ENCODE data around the gene LIN37. TPM values are rescaled to one million over a fixed set of nuclear protein-coding genes. Genes with fewer than 3 reads are reported as not detected.

The LIN37 gene
- total and polyA plus RNA-seq, 9 of the 15 experiments (the other 6 are each of a cell fraction or from before 2014, with no cell fraction given), result 1.2 to 12.5 (median 8.6) TPM

DNA sequence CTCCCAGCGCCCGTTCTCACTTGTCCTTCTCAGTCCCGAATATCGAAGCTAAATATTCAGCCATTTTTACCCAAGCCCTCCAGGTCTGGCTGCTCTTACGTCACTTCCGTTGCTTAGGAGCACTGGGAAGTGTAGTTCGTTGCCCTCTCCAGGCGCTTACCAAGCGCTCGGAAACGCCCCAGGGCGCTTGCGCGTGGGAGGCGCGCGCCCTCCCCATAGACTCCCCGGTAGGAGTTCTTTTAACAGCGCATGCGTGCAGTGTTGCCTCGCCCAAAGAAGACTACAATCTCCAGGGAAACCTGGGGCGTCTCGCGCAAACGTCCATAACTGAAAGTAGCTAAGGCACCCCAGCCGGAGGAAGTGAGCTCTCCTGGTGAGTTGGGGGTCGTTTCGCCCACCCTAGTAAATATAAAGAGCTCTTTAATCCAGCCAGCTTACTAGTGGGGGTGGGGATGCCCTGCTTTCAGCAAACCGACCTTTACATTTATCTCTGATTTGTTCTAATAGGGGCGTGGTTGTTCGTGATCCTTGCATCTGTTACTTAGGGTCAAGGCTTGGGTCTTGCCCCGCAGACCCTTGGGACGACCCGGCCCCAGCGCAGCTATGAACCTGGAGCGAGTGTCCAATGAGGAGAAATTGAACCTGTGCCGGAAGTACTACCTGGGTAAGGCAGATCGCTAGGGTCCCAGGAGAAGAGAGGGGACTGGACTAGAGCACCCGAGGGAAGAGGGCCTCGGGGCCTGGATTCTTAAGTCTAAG is 2.9 kb upstream of the LIN37 start, which contains the start of the genes PSENEN and U2AF1L4 (continued):
- TF ChIP-seq, protein P1, sequence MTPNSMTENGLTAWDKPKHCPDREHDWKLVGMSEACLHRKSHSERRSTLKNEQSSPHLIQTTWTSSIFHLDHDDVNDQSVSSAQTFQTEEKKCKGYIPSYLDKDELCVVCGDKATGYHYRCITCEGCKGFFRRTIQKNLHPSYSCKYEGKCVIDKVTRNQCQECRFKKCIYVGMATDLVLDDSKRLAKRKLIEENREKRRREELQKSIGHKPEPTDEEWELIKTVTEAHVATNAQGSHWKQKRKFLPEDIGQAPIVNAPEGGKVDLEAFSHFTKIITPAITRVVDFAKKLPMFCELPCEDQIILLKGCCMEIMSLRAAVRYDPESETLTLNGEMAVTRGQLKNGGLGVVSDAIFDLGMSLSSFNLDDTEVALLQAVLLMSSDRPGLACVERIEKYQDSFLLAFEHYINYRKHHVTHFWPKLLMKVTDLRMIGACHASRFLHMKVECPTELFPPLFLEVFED (CRISPR knock-in tag; conservative IDR thresholded peaks at IDR 0.05), result no peak
- TF ChIP-seq ZNF584 (CRISPR knock-in tag; IDR thresholded peaks at IDR 0.05; ENCODE audit: low read depth), result no peak
- TF ChIP-seq ILF3 (IDR thresholded peaks at IDR 0.05; ENCODE audit: borderline replicate concordance), result no peak
- TF ChIP-seq NCOA6 (IDR thresholded peaks at IDR 0.05), result no peak
- no peak for TF ChIP-seq MAFK (IDR thresholded peaks at IDR 0.05; ENCODE audit: low read length)
- no peak for TF ChIP-seq XRCC4 (IDR thresholded peaks at IDR 0.05; ENCODE audit: extremely low read depth, insufficient read depth, insufficient read length)
- no peak for TF ChIP-seq ZKSCAN3 (CRISPR knock-in tag; IDR thresholded peaks at IDR 0.05)
- TF ChIP-seq PRDM10 (IDR thresholded peaks at IDR 0.05; ENCODE audit: partially characterized antibody), result no peak
- no peak for TF ChIP-seq SP1 (CRISPR knock-in tag; IDR thresholded peaks at IDR 0.05)
- TF ChIP-seq TAF15 (IDR thresholded peaks at IDR 0.05; ENCODE audit: low read depth, low read length), result no peak
- peak; percentile 46; the same call in 1 of the 2 replicates for TF ChIP-seq SPI1 (IDR thresholded peaks at IDR 0.05; ENCODE audit: borderline replicate concordance, low read depth, low read length)
- TF ChIP-seq GTF2E2 (tag; IDR thresholded peaks at IDR 0.05), result 0 out of 2 replicates have a peak, but pooled peaks have one; percentile 21
- TF ChIP-seq GTF2B (IDR thresholded peaks at IDR 0.05; ENCODE audit: extremely low read depth, insufficient read length), result no peak
- TF ChIP-seq HMG20B (CRISPR knock-in tag; IDR thresholded peaks at IDR 0.05), result no peak
- no peak for TF ChIP-seq CC2D1A (IDR thresholded peaks at IDR 0.05)
- no peak for TF ChIP-seq TRIM25 (IDR thresholded peaks at IDR 0.05; ENCODE audit: borderline replicate concordance)
- TF ChIP-seq POLR2AphosphoS2 (IDR thresholded peaks at IDR 0.05; ENCODE audit: low read length), result no peak
- no peak for TF ChIP-seq HDGF (IDR thresholded peaks at IDR 0.05)

Data from K562 (cell line).